ENCODE measurements around the gene FLOT2.

DNA sequence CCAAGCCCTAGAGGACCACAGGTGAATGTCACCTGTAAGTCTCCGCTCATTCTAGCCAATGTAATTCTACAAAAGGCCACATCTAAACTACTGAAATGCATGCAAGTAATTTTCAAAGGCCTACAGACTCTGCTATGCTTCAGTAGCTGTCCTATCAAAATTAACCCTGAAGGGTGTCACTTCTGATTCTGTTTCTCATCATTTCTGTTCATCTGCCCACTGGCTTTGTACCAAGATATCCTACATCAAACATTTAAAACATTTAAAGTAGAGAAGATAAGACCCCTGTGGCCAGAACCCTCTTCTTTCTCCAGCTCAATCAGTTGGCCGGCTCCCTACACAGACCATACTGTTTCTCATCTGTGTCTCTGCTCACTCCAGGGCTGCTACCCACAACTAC is 32.3 kb upstream of the FLOT2 start:
- no peak for TF ChIP-seq EZH2phosphoT487 (IDR thresholded peaks at IDR 0.05; ENCODE audit: low read length)
- TF ChIP-seq, protein P1, sequence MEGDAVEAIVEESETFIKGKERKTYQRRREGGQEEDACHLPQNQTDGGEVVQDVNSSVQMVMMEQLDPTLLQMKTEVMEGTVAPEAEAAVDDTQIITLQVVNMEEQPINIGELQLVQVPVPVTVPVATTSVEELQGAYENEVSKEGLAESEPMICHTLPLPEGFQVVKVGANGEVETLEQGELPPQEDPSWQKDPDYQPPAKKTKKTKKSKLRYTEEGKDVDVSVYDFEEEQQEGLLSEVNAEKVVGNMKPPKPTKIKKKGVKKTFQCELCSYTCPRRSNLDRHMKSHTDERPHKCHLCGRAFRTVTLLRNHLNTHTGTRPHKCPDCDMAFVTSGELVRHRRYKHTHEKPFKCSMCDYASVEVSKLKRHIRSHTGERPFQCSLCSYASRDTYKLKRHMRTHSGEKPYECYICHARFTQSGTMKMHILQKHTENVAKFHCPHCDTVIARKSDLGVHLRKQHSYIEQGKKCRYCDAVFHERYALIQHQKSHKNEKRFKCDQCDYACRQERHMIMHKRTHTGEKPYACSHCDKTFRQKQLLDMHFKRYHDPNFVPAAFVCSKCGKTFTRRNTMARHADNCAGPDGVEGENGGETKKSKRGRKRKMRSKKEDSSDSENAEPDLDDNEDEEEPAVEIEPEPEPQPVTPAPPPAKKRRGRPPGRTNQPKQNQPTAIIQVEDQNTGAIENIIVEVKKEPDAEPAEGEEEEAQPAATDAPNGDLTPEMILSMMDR (IDR thresholded peaks at IDR 0.05; ENCODE audit: low read length) = no peak
